B cell (primary cell): ENCODE measurements around the gene PTX4. TPM values are rescaled to one million over a fixed set of nuclear protein-coding genes. Genes with fewer than 3 reads are reported as not detected.

Source experiments
- ATAC-seq: fragments of 200-7000 bp; cut with Tn5 transposase; one replicate; pipeline ENCODE4 v1.10.0; 2021; ENCODE audit warnings: low read depth, mild to moderate bottlenecking, moderate number of reproducible peaks, moderate library complexity
- CTCF ChIA-PET: fragments of 350-600 bp; sonication (Branson Sonifier 250); formaldehyde crosslinking; loops from one replicate; lab custom pipeline; 2021; ENCODE audit warnings: antibody characterized with exemption, inconsistent platforms; lab: Charles Lee
- POLR2A ChIA-PET: fragments of 350-600 bp; sonication (Branson Sonifier 250); formaldehyde crosslinking; loops from one replicate; lab custom pipeline; 2021; ENCODE audit warnings: antibody characterized with exemption; lab: Charles Lee
- DNase-seq: peaks from one replicate; pipeline ENCODE4 v3.0.0; 2013
- H2AFZ ChIP-seq: 2 replicates; pipeline ENCODE4 v1.6.1; 2012; ENCODE audit warnings: mild to moderate bottlenecking, low read depth, low read length; ENCODE audit not compliant: insufficient read depth, poor library complexity, severe bottlenecking
- H3K27ac ChIP-seq, 2 donors: 1 replicate in 1 of 2; 2 replicates in 1 of 2; pipeline ENCODE4 v1.5.1; 2012 to 2013; ENCODE audit warnings: low read length in 2 of 2, mild to moderate bottlenecking in 2 of 2, moderate library complexity in 1 of 2
- H3K27me3 ChIP-seq, 4 experiments: fragments of 200-600 bp in 1 of 4; sonication (generic) in 1 of 4; replicated peaks in 1 of 4; 1 replicate in 2 of 4; 2 replicates in 2 of 4; pipeline versions ENCODE4 v1.6.1 to v1.7.0; 2013 to 2016; ENCODE audit warnings: low read length in 3 of 4, mild to moderate bottlenecking in 2 of 4, mixed read lengths in 1 of 4, moderate library complexity in 1 of 4; ENCODE audit not compliant: insufficient read depth in 4 of 4, control insufficient read depth in 3 of 4; ENCODE audit errors: control extremely low read depth in 1 of 4
- H3K36me3 ChIP-seq, 2 experiments: replicated peaks in 1 of 2; 1 replicate in 1 of 2; 2 replicates in 1 of 2; pipeline versions ENCODE4 v1.6.1 to v1.7.1; 2013; ENCODE audit warnings: low read length in 1 of 2; ENCODE audit not compliant: insufficient read depth in 2 of 2, control insufficient read depth in 1 of 2; ENCODE audit errors: control extremely low read depth in 1 of 2, extremely low read depth in 1 of 2
- H3K4me1 ChIP-seq, 2 donors: fragments of 200-600 bp in 1 of 2; sonication (generic) in 1 of 2; 1 replicate in 1 of 2; 2 replicates in 1 of 2; pipeline versions ENCODE4 v1.5.1 to v1.6.1; 2013 to 2017; ENCODE audit warnings: low read length in 2 of 2; ENCODE audit not compliant: control insufficient read depth in 2 of 2, insufficient read depth in 2 of 2
- H3K4me2 ChIP-seq: replicated peaks from 2 replicates; pipeline ENCODE3; 2012; ENCODE audit warnings: mild to moderate bottlenecking, low read depth, low read length; ENCODE audit not compliant: poor library complexity, severe bottlenecking
- H3K4me3 ChIP-seq, 5 experiments: fragments of 200-600 bp in 1 of 5; sonication (generic) in 1 of 5; 1 replicate in 3 of 5; 2 replicates in 2 of 5; pipeline versions ENCODE4 v1.5.1 to v1.7.0; 2011 to 2016; ENCODE audit warnings: low read length in 4 of 5, mild to moderate bottlenecking in 4 of 5, low read depth in 2 of 5, control low read depth in 1 of 5, moderate library complexity in 1 of 5; ENCODE audit not compliant: insufficient read depth in 1 of 5; ENCODE audit errors: control extremely low read depth in 1 of 5, extremely low read depth in 1 of 5
- H3K79me2 ChIP-seq: fragments of 200-600 bp; sonication (generic); one replicate; pipeline ENCODE4 v1.6.0; 2016; ENCODE audit warnings: low read length; ENCODE audit not compliant: control insufficient read depth, insufficient read depth
- H3K9ac ChIP-seq: fragments of 200-600 bp; sonication (generic); 2 replicates; pipeline ENCODE4 v1.6.1; 2017; ENCODE audit warnings: mild to moderate bottlenecking, low read length, moderate library complexity
- H3K9me3 ChIP-seq, 3 donors: one replicate each; pipeline versions ENCODE4 v1.6.1 to v1.7.1; 2013; ENCODE audit warnings: low read length in 2 of 3; ENCODE audit not compliant: control insufficient read depth in 2 of 3, insufficient read depth in 1 of 3; ENCODE audit errors: control extremely low read depth in 1 of 3
- H4K20me1 ChIP-seq: 2 replicates; pipeline ENCODE4 v1.6.0; 2012; ENCODE audit warnings: mild to moderate bottlenecking, low read length; ENCODE audit not compliant: insufficient read depth, control insufficient read depth, poor library complexity, severe bottlenecking
- H3K27ac Mint-ChIP-seq: one replicate; pipeline ENCODE4 v1.8.0; 2021; ENCODE audit warnings: mixed read lengths
- H3K27me3 Mint-ChIP-seq: one replicate; pipeline ENCODE4 v1.8.0; 2021; ENCODE audit warnings: mixed read lengths
- H3K4me1 Mint-ChIP-seq: one replicate; pipeline ENCODE4 v1.8.0; 2021; ENCODE audit warnings: mixed read lengths
- H3K4me3 Mint-ChIP-seq: one replicate; pipeline ENCODE4 v1.8.0; 2021; ENCODE audit warnings: mixed read lengths
- H3K9me3 Mint-ChIP-seq: one replicate; pipeline ENCODE4 v1.8.0; 2022; ENCODE audit warnings: mixed read lengths; ENCODE audit not compliant: insufficient read depth
- EZH2 ChIP-seq: IDR thresholded peaks from 2 replicates; pipeline ENCODE4 v1.6.1; 2012; ENCODE audit warnings: borderline replicate concordance, low read depth, mild to moderate bottlenecking, moderate library complexity, low read length; ENCODE audit not compliant: insufficient read depth, poor library complexity, severe bottlenecking
- WGBS: methylation state at CpG from one replicate; pipeline ENCODE4 v1.1.5; 2013; ENCODE audit warnings: missing lambda C conversion rate; ENCODE audit not compliant: insufficient coverage; 5-methylcytosine and 5-hydroxymethylcytosine counted together
- intact Hi-C: fragments of 100-400 bp; cut with micrococcal nuclease; formaldehyde crosslinking; loops from one replicate; pipeline ENCODE4 v1.10.0; 2022
- polyA plus RNA-seq: library from polyadenylated mRNA; depleted of rRNA; stranded (reverse); fragments of >200 nt; gene quantifications from 2 replicates; pipeline ENCODE4 v1.2.3, GENCODE V29; 2012
- total RNA-seq, 2 donors: library from RNA; stranded (reverse); fragments of 120-200 nt in 1 of 2; gene quantifications; 1 replicate in 1 of 2; 2 replicates in 1 of 2; pipeline versions ENCODE4 v1.2.3 to v1.2.4, GENCODE V29; 2013 to 2022
- TF ChIP-seq, protein P1 (sequence below): fragments of 200-600 bp; IDR thresholded peaks from one replicate; pipeline ENCODE4 v1.8.0; 2022; ENCODE audit warnings: antibody characterized with exemption, mild to moderate bottlenecking

The PTX4 gene
- total and polyA plus RNA-seq, 2 donors (not counting 1 experiment from before 2014, with no cell fraction given) = 0.33 TPM; not detected in 1

DNA sequence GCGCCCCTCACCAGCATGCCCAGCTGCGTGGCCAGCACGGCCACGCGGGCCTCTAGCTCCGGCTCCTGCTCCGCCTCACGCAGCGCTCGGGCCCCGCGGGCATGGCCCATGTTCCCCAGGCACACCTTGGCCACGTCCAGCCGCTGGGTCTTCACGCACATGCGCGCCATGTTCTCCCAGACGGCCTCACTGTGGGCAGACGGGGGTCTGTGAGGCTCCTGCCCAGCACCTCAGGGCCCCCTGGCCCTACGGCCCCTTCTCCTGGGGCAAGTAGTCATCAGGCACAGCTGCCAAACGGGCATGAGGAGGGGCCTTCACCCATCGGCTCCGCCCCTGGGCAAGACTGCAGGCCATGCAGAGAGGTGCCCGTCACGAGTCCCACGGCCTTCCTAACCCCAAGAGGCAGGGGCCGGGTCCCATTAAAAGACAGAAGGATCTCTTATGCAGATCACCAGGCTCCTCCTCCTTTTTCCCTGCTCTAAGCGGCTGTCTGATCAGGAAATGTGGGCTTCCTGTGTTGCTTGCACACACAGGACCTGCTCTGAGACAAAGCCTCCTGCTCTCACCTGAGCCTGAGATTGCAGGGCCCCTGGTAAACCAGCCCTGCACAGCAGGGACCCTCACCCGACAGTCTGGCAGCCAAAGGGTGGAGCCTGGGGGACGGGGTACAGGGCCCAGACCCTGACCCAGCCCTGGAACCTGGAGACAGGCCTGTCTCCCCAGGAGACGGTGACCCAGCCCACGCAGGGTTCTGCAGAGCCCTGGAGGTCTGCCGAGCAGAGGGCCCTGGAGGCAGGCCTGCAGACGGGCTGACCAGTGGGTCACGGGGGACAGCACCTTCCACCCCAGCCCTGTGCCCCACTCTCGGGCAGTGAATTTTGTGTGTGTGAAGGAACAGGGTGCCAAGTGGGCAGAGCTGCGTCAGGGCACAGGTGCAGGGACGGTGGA, 38.1 kb upstream of the PTX4 start:
- Mint-ChIP-seq H3K27ac (no peak overlapping the region), H3K27me3 (no peaks in the 10 kb centered on the region), H3K9me3 (no peaks in the 10 kb centered on the region), H3K4me1 (no peaks in the 10 kb centered on the region), H3K4me3 (no peak overlapping the region)
- no peaks in the 10 kb centered on the region for H3K79me2 ChIP-seq
- H3K27ac ChIP-seq = no peak overlapping the region
- DNase-seq = no peak
- no peak overlapping the region for H3K9ac ChIP-seq
- no peaks in the 10 kb centered on the region for H3K27me3 ChIP-seq
- H3K4me1 ChIP-seq = peaks cover 0 to 2% of the 10 kb centered on the region in 2 donors
- ChIA-PET CTCF (no interaction called here), POLR2A (no interaction called here)
- no peak for ATAC-seq
- no peaks in the 10 kb centered on the region for H3K36me3 ChIP-seq
- H4K20me1 ChIP-seq = no peaks in the 10 kb centered on the region
- TF ChIP-seq, protein P1, sequence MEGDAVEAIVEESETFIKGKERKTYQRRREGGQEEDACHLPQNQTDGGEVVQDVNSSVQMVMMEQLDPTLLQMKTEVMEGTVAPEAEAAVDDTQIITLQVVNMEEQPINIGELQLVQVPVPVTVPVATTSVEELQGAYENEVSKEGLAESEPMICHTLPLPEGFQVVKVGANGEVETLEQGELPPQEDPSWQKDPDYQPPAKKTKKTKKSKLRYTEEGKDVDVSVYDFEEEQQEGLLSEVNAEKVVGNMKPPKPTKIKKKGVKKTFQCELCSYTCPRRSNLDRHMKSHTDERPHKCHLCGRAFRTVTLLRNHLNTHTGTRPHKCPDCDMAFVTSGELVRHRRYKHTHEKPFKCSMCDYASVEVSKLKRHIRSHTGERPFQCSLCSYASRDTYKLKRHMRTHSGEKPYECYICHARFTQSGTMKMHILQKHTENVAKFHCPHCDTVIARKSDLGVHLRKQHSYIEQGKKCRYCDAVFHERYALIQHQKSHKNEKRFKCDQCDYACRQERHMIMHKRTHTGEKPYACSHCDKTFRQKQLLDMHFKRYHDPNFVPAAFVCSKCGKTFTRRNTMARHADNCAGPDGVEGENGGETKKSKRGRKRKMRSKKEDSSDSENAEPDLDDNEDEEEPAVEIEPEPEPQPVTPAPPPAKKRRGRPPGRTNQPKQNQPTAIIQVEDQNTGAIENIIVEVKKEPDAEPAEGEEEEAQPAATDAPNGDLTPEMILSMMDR = no peak
- no peak for TF ChIP-seq EZH2
- WGBS = 67% methylated on average over 35 of the region's 38 CpGs
- H3K9me3 ChIP-seq = no peaks in the 10 kb centered on the region
- no peak overlapping the region for H3K4me3 ChIP-seq
- no peak overlapping the region for H2AFZ ChIP-seq
- intact Hi-C loops = no loop called here
- H3K4me2 ChIP-seq = no peak overlapping the region
